Activated CD4-positive, alpha-beta T cell treated with anti-CD3 and anti-CD28 coated beads, Interleukin-2, amount 10 ng/mL, durations not matched to agents 24 days and 14 days (primary cell): ENCODE measurements around the gene LHFPL2. TPM values are rescaled to one million over a fixed set of nuclear protein-coding genes. Genes with fewer than 3 reads are reported as not detected.

Experiments
- DNase-seq: peaks from one replicate; pipeline ENCODE4 v3.0.0; 2022
- H3K27ac Mint-ChIP-seq: one replicate; pipeline ENCODE4 v1.8.0; 2022; ENCODE audit warnings: mild to moderate bottlenecking, mixed read lengths
- H3K27me3 Mint-ChIP-seq: one replicate; pipeline ENCODE4 v1.8.0; 2022; ENCODE audit warnings: mixed read lengths
- H3K36me3 Mint-ChIP-seq: one replicate; pipeline ENCODE4 v1.8.0; 2022; ENCODE audit warnings: low read depth, mild to moderate bottlenecking, mixed read lengths
- H3K4me1 Mint-ChIP-seq: one replicate; pipeline ENCODE4 v1.8.0; 2021; ENCODE audit warnings: mixed read lengths
- H3K4me3 Mint-ChIP-seq: one replicate; pipeline ENCODE4 v1.8.0; 2022; ENCODE audit warnings: mild to moderate bottlenecking, moderate library complexity, mixed read lengths
- H3K9me3 Mint-ChIP-seq: one replicate; pipeline ENCODE4 v1.8.0; 2021; ENCODE audit warnings: mixed read lengths
- intact Hi-C: fragments of 100-400 bp; cut with micrococcal nuclease; formaldehyde crosslinking; loops from one replicate; pipeline ENCODE4 v1.15.1; 2023
- total RNA-seq: library from RNA; stranded (reverse); gene quantifications from 2 replicates; pipeline ENCODE4 v1.2.3, GENCODE V29; 2022

Gene LHFPL2
- total RNA-seq, 1 donor from 2014 or later: 0.30 TPM

DNA sequence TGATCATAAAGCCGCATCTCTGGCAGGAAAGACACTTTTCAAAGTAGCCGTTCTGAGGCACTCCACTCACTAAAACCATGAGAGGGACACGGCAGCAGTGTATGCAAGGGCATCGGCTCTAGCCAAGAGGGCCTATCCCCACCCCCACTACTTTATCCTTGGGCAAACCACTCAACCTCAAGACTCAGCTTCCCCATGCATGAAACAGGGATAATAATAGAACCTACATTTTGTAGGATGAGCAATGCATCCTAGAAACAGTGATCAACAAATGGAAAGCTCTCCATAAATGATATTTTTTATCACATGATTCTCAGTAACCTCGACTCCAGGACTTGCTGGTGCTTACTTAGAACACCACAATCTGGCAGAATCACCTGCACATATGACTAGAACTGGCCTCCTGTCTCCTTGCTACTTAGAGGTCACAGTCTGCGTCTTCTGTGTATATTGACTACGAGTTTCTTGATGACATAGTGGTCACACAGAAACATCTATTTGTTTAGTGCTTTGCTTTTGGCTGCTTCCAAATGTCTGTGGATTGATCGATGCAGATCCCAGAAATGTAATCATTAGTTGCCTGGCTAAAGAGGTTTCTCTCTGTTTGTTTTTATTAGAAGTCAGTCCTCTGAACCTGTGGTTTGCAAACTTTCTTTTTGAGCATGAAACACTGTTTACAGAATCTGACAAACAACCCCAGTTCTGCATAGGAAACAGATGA, 102.1 kb downstream of the LHFPL2 start:
- Mint-ChIP-seq H3K4me3 (no peak overlapping the region), H3K36me3 (no peaks in the 10 kb centered on the region), H3K4me1 (no peaks in the 10 kb centered on the region), H3K27me3 (no peaks in the 10 kb centered on the region), H3K27ac (no peak overlapping the region), H3K9me3 (no peaks in the 10 kb centered on the region)
- no peak for DNase-seq
- intact Hi-C loops: no loop called here

GRCh38 chr5:78545406-78545805, 103.2 kb downstream of the LHFPL2 start:
- Mint-ChIP-seq H3K4me3 (no peak overlapping the region), H3K9me3 (no peaks in the 10 kb centered on the region), H3K27me3 (no peaks in the 10 kb centered on the region), H3K27ac (no peak overlapping the region), H3K4me1 (no peaks in the 10 kb centered on the region), H3K36me3 (no peaks in the 10 kb centered on the region)
- no peak for DNase-seq
- intact Hi-C loops: no loop called here

DNA sequence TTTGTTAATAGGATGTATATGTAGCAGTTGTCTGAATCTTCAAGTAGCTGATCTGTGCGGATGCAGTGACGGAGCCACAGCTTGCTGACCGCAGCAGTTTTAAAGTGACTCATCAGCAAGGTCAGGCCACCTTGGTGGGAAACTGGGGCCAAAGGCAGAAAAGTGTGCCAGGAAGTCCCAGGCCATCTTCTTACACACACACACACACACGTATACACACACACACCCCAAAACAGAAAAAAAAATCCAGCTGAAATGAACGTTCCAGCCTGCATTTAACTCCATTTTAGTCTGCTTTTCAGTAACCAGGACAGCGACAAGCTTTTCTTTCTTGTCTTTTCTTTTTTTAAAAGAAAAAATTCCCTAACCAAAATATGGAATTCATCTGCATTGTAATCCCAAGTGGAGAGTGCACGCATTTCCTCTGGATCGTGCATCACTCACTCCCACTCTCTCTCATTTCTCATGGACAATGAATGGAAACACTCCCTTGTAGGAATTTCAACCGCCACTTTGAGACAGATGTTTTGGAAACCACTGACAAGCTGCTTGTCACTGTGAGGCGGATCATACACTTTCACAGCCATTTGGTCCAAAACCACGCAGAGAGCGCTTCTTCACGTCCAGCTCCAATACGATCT, 103.9 kb downstream of the LHFPL2 start:
- H3K27ac Mint-ChIP-seq: no peak overlapping the region
- intact Hi-C loops: no loop called here
- H3K36me3 Mint-ChIP-seq: no peaks in the 10 kb centered on the region
- no peaks in the 10 kb centered on the region for H3K9me3 Mint-ChIP-seq
- no peak overlapping the region for H3K4me3 Mint-ChIP-seq
- no peaks in the 10 kb centered on the region for H3K27me3 Mint-ChIP-seq
- H3K4me1 Mint-ChIP-seq: no peaks in the 10 kb centered on the region
- DNase-seq: no peak

- H3K9me3 Mint-ChIP-seq: no peaks in the 10 kb centered on the region
- H3K36me3 Mint-ChIP-seq: no peaks in the 10 kb centered on the region
- intact Hi-C loops: no loop called here
- no peaks in the 10 kb centered on the region for H3K27me3 Mint-ChIP-seq
- DNase-seq: no peak
- no peak overlapping the region for H3K27ac Mint-ChIP-seq
- no peaks in the 10 kb centered on the region for H3K4me1 Mint-ChIP-seq
- no peak overlapping the region for H3K4me3 Mint-ChIP-seq
These were observed 104.7 kb downstream of the LHFPL2 start for GRCh38 chr5:78543916-78544315.

DNA sequence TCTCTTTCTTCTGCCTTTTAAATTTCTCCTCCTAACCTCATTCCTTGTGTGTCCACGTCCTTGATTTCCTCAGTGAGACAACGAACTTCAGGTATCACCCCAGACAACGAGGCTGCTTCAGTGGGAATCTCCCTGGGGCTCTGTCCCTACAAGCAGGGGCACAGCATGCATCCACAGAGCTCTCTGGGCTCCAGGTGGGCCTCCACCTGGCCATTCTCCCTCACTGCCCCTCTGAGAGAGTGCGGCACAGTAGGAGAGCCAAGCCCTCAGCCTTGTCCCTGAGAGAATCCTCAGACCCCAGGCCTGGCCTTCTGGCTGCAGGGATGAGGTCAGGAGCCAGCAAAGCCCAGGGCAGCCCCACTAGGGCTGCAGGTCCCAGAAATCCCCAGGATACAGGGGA, 105.3 kb downstream of the LHFPL2 start:
- intact Hi-C loops: no loop called here
- DNase-seq: no peak
- Mint-ChIP-seq H3K4me3 (no peak overlapping the region), H3K9me3 (no peaks in the 10 kb centered on the region), H3K27me3 (peaks cover 2% of the 10 kb centered on the region), H3K36me3 (no peaks in the 10 kb centered on the region), H3K4me1 (no peaks in the 10 kb centered on the region), H3K27ac (no peak overlapping the region)

GRCh38 chr5:78542321-78542840, 106.2 kb downstream of the LHFPL2 start:
- H3K4me3 Mint-ChIP-seq: no peak overlapping the region
- intact Hi-C loops: no loop called here
- H3K9me3 Mint-ChIP-seq: no peaks in the 10 kb centered on the region
- H3K27ac Mint-ChIP-seq: no peak overlapping the region
- H3K4me1 Mint-ChIP-seq: peaks cover 2% of the 10 kb centered on the region
- DNase-seq: no peak
- H3K36me3 Mint-ChIP-seq: no peaks in the 10 kb centered on the region
- H3K27me3 Mint-ChIP-seq: peaks cover 7% of the 10 kb centered on the region

- Mint-ChIP-seq H3K4me3 (no peak overlapping the region), H3K36me3 (no peaks in the 10 kb centered on the region), H3K9me3 (no peaks in the 10 kb centered on the region), H3K27me3 (peaks cover 7% of the 10 kb centered on the region), H3K4me1 (peaks cover 2% of the 10 kb centered on the region), H3K27ac (no peak overlapping the region)
- no peak for DNase-seq
- intact Hi-C loops: no loop called here
These were observed 107.4 kb downstream of the LHFPL2 start for GRCh38 chr5:78541086-78541654.

GRCh38 chr5:78540335-78541085, 108.1 kb downstream of the LHFPL2 start:
- peaks cover 7% of the 10 kb centered on the region for H3K27me3 Mint-ChIP-seq
- H3K4me1 Mint-ChIP-seq: peaks cover 2% of the 10 kb centered on the region
- H3K4me3 Mint-ChIP-seq: no peak overlapping the region
- no peaks in the 10 kb centered on the region for H3K36me3 Mint-ChIP-seq
- H3K9me3 Mint-ChIP-seq: no peaks in the 10 kb centered on the region
- no peak overlapping the region for H3K27ac Mint-ChIP-seq
- no peak for DNase-seq
- intact Hi-C loops: no loop called here

DNA sequence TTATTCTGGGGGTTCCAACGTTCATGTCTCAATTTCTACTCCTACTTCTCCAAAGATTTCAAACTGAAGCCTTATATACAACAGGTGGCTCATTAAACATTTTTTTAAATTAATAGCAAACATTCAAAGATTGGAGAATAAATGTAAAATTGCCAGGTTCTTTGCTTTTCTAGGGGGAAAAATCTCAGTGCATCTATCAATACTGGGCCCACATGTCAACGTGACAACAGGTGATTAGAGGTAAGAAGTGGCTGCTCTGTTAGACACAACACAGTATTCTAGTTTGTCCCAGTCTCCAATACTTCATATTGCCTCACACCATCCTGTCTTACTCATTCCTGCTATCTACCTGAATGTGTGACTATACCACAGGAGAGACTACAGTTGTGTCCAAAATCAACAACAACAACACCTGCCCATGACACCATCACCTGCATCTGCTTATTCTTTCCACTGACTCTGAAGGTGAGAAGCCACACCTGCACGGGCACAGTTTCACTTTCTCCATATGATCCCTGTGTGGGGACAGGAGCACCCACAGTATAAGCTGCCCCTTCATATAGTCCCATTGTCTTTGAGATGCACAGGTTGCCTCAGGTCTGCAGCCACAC, 110.2 kb downstream of the LHFPL2 start:
- H3K27ac Mint-ChIP-seq: no peak overlapping the region
- H3K4me1 Mint-ChIP-seq: peaks cover 2% of the 10 kb centered on the region
- H3K27me3 Mint-ChIP-seq: peaks cover 7% of the 10 kb centered on the region
- no peaks in the 10 kb centered on the region for H3K9me3 Mint-ChIP-seq
- DNase-seq: no peak
- H3K36me3 Mint-ChIP-seq: no peaks in the 10 kb centered on the region
- intact Hi-C loops: no loop called here
- no peak overlapping the region for H3K4me3 Mint-ChIP-seq

DNA sequence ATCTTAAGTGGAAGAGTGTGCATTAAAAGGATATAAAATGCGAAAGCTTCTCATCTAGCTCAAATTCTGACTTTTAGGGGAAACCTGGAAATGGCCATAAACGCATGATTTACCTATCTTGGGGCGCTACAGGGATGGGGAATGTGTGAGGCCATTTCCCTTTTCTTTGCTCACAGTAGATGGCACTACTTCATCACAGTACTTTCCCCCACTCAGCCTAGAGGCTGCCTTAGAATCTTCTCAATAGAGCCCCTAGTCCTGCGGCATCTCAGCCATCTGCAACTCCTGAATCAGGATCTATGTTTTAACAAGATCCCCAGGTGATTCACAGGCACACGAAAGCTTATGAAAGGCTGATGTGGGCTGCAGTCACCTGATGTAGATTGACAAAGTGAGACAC, 110.8 kb downstream of the LHFPL2 start:
- DNase-seq: no peak
- Mint-ChIP-seq H3K36me3 (no peaks in the 10 kb centered on the region), H3K27me3 (peaks cover 7% of the 10 kb centered on the region), H3K4me1 (peaks cover 2% of the 10 kb centered on the region), H3K9me3 (no peaks in the 10 kb centered on the region), H3K27ac (no peak overlapping the region), H3K4me3 (no peak overlapping the region)
- intact Hi-C loops: no loop called here

- H3K4me1 Mint-ChIP-seq: peaks cover 2% of the 10 kb centered on the region
- H3K27ac Mint-ChIP-seq: no peak overlapping the region
- no peak overlapping the region for H3K4me3 Mint-ChIP-seq
- DNase-seq: no peak
- no peaks in the 10 kb centered on the region for H3K36me3 Mint-ChIP-seq
- H3K27me3 Mint-ChIP-seq: peaks cover 7% of the 10 kb centered on the region
- no peaks in the 10 kb centered on the region for H3K9me3 Mint-ChIP-seq
- intact Hi-C loops: no loop called here
These were observed 111.2 kb downstream of the LHFPL2 start for GRCh38 chr5:78537411-78537810.

DNA sequence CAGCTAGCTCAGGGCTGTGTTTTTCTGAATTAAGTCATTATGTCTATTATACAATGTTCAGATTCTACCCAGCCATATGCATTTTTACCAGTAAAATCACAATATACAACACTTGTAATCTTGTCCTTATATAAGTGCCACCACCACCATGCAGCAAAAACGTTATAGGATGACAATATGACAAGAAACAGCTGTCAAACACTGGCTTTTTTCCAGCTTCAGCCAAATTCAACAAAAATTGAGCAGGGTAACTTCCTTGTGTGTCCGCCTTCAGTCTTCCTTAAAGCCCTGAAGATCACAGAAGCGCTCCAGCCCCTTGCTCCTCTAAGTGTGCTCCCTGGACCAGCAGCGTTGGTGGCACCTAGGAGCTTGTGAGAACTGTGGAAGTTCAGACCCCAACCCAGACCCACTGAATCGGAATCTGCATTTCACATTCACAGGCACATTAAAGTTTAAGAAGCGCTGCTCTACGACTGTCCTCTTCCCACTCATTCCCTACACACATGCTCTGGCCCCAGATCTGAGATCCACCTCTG, 111.8 kb downstream of the LHFPL2 start:
- H3K36me3 Mint-ChIP-seq: no peaks in the 10 kb centered on the region
- no peaks in the 10 kb centered on the region for H3K9me3 Mint-ChIP-seq
- intact Hi-C loops: no loop called here
- H3K4me3 Mint-ChIP-seq: no peak overlapping the region
- H3K4me1 Mint-ChIP-seq: peaks cover 2% of the 10 kb centered on the region
- DNase-seq: no peak
- H3K27ac Mint-ChIP-seq: no peak overlapping the region
- H3K27me3 Mint-ChIP-seq: peaks cover 7% of the 10 kb centered on the region

DNA sequence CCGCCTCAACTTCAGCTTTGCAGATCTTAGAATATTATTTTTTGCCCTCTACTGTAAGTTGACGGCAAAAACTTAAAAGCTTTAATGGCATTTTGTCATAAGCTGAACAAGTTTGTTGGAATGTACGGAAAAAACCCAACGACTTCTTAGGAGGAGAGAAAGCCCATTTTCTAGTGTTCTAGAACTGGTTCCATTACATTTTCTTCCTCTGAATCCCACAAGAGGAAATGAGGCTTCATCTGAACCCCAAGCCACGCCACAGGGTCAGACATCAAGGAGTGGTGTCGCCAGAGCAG, 113.7 kb downstream of the LHFPL2 start:
- Mint-ChIP-seq H3K27me3 (peaks cover 7% of the 10 kb centered on the region), H3K4me3 (no peak overlapping the region), H3K9me3 (no peaks in the 10 kb centered on the region), H3K27ac (no peak overlapping the region), H3K36me3 (no peaks in the 10 kb centered on the region), H3K4me1 (peaks cover 2% of the 10 kb centered on the region)
- intact Hi-C loops: no loop called here
- DNase-seq: no peak
